DND-41 (cell line): Measurements from ENCODE around the gene SMIM3.
A peak's percentile ranks its signal among the peaks of the same experiment; 100 is the strongest.

Experiments used
- EZH2 ChIP-seq: IDR thresholded peaks from 3 replicates; pipeline ENCODE4 v1.6.1; 2012; ENCODE audit warnings: borderline replicate concordance, low read depth, mild to moderate bottlenecking, moderate library complexity, low read length, inconsistent platforms; ENCODE audit not compliant: severe bottlenecking
- TF ChIP-seq, protein P1 (sequence below): IDR thresholded peaks from 2 replicates; pipeline ENCODE4 v1.5.1; 2012; ENCODE audit warnings: borderline replicate concordance, low read length, moderate library complexity, mild to moderate bottlenecking; ENCODE audit not compliant: poor library complexity, severe bottlenecking; ENCODE audit errors: extremely low read depth

DNA sequence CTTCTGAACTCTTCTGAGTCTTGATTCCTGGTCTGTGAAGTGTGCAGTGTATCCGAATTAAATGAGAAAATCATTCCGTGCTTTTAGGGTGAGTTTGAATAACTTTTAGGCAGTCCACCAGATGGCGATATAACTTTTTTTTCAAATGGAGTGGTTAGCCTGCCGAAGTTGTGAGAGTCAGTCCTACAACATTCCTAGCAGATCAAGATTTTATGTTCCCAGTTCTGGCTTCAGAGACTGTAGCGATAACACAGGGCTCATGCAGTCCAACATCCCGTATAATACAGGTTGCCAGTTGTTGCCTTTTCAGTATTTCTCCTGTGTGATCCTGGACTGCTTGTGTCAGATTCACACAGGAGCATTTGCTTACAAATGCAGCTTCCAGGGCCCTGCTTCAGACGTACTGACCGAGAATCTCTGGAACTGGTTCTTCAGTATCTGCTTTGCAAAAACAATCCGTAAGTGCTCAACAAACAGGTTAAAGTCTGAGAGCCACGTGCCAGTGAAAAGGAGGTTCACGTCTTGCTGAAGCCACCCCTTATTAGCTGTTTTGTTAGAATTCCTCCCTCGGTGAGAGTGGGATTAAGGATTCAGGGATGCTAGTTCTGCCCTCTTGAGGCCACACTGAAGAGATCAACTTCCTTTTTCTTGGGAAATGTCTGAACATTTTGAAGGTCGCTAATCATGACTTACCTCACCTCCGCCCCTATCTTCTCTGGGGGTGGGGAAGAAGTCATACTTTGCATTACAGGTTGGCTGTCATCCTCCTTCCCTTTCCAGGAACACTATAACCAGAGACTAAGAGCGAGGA is 22.8 kb downstream of the SMIM3 start:
- TF ChIP-seq, protein P1, sequence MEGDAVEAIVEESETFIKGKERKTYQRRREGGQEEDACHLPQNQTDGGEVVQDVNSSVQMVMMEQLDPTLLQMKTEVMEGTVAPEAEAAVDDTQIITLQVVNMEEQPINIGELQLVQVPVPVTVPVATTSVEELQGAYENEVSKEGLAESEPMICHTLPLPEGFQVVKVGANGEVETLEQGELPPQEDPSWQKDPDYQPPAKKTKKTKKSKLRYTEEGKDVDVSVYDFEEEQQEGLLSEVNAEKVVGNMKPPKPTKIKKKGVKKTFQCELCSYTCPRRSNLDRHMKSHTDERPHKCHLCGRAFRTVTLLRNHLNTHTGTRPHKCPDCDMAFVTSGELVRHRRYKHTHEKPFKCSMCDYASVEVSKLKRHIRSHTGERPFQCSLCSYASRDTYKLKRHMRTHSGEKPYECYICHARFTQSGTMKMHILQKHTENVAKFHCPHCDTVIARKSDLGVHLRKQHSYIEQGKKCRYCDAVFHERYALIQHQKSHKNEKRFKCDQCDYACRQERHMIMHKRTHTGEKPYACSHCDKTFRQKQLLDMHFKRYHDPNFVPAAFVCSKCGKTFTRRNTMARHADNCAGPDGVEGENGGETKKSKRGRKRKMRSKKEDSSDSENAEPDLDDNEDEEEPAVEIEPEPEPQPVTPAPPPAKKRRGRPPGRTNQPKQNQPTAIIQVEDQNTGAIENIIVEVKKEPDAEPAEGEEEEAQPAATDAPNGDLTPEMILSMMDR: peak; percentile 74
- TF ChIP-seq EZH2: no peak
